HCT116 (cell line): ENCODE results near the gene MRGPRX2. TPM values are rescaled to one million over a fixed set of nuclear protein-coding genes. Genes with fewer than 3 reads are reported as not detected.

Source experiments
- ATAC-seq: fragments of 200-7000 bp; cut with Tn5 transposase; 2 replicates; pipeline ENCODE4 v1.9.1; 2020; ENCODE audit warnings: mild to moderate bottlenecking, moderate library complexity
- BruUV-seq: library from RNA; stranded (reverse); fragments of 400-500 nt; replicated peaks from 2 replicates; lab custom pipeline; 2021; lab: Mats Ljungman, UMichigan
- CTCF ChIA-PET: fragments of 300-600 bp; sonication (Branson Sonifier 250); formaldehyde crosslinking; loops from one replicate; lab custom pipeline; 2021; ENCODE audit warnings: antibody characterized with exemption; lab: Charles Lee
- POLR2A ChIA-PET: fragments of 300-600, 350-600 bp; sonication (Branson Sonifier 250); formaldehyde crosslinking; loops from one replicate; lab custom pipeline; 2021; ENCODE audit warnings: antibody characterized with exemption; lab: Charles Lee
- RAD21 ChIA-PET, 2 experiments: fragments of 300-600 bp; sonication (Branson Sonifier 250); formaldehyde crosslinking; loops; one replicate each; lab custom pipeline; 2023; ENCODE audit warnings: low total read pairs in 2 of 2; ENCODE audit not compliant: uncharacterized antibody in 2 of 2, unreplicated experiment in 2 of 2, low non-redundant PET in 1 of 2; lab: Charles Lee
- DNase-seq: peaks from one replicate; pipeline ENCODE4 v3.0.0-alpha.2; 2010; ENCODE audit warnings: low read depth, low spot score
- H2AFZ ChIP-seq: fragments of 200-600 bp; shearing (Covaris generic), sonication (generic); 2 replicates; pipeline ENCODE4 v1.6.1; 2017; ENCODE audit warnings: low read depth, mixed run types, mixed read lengths, antibody characterized with exemption, low read length; ENCODE audit not compliant: poor library complexity, severe bottlenecking
- H3K27ac ChIP-seq: 2 replicates; pipeline ENCODE4 v1.5.1; 2012; ENCODE audit warnings: low read depth, low read length
- H3K27me3 ChIP-seq: fragments of 200-600 bp; sonication (generic); 2 replicates; pipeline ENCODE4 v1.6.1; 2016; ENCODE audit warnings: mixed run types, low read length, mixed read lengths; ENCODE audit not compliant: insufficient read depth
- H3K36me3 ChIP-seq, 2 experiments: fragments of 200-500 bp in 1 of 2; fragments of 200-600 bp in 1 of 2; sonication (Bioruptor generic) in 1 of 2; sonication (generic) in 1 of 2; 2 replicates each; pipeline versions ENCODE4 v1.5.1 to v1.6.1; 2014 to 2016; ENCODE audit warnings: low read length in 2 of 2, inconsistent platforms in 1 of 2, mixed read lengths in 1 of 2, mixed run types in 1 of 2; ENCODE audit not compliant: insufficient read depth in 2 of 2, control insufficient read depth in 1 of 2
- H3K4me1 ChIP-seq, 2 experiments: fragments of 200-600 bp in 1 of 2; sonication (generic) in 1 of 2; 2 replicates each; pipeline versions ENCODE4 v1.5.1 to v1.6.1; 2012 to 2017; ENCODE audit warnings: low read length in 2 of 2, inconsistent platforms in 1 of 2, mild to moderate bottlenecking in 1 of 2, mixed read lengths in 1 of 2, mixed run types in 1 of 2, moderate library complexity in 1 of 2; ENCODE audit not compliant: insufficient read depth in 2 of 2, control insufficient read depth in 1 of 2
- H3K4me2 ChIP-seq: fragments of 200-600 bp; sonication (generic); 2 replicates; pipeline ENCODE4 v1.6.1; 2017; ENCODE audit warnings: mixed run types, low read length, mixed read lengths
- H3K4me3 ChIP-seq, 2 experiments: fragments of 200-600 bp in 1 of 2; sonication (generic) in 1 of 2; replicated peaks in 1 of 2; 2 replicates each; pipeline ENCODE4 v1.5.1; 2011 to 2016; ENCODE audit warnings: low read length in 2 of 2, control low read depth in 1 of 2, low read depth in 1 of 2, mild to moderate bottlenecking in 1 of 2, mixed read lengths in 1 of 2, mixed run types in 1 of 2
- H3K79me2 ChIP-seq: fragments of 200-600 bp; sonication (generic); 2 replicates; pipeline ENCODE4 v1.6.1; 2017; ENCODE audit warnings: mild to moderate bottlenecking, mixed run types, low read length, moderate library complexity, mixed read lengths; ENCODE audit not compliant: insufficient read depth
- H3K9ac ChIP-seq: fragments of 200-600 bp; sonication (generic); 2 replicates; pipeline ENCODE4 v1.6.1; 2016; ENCODE audit warnings: low read length, mixed read lengths
- H3K9me2 ChIP-seq: fragments of 200-600 bp; sonication (generic), shearing (Covaris generic); 2 replicates; pipeline ENCODE4 v1.6.1; 2017; ENCODE audit warnings: mixed run types, mild to moderate bottlenecking, moderate library complexity; ENCODE audit not compliant: insufficient read depth
- H3K9me3 ChIP-seq, 2 experiments: fragments of 200-500 bp in 1 of 2; fragments of 200-600 bp in 1 of 2; sonication (Bioruptor generic) in 1 of 2; sonication (generic) in 1 of 2; 2 replicates each; pipeline ENCODE4 v1.6.1; 2014 to 2017; ENCODE audit warnings: low read length in 2 of 2, mixed read lengths in 2 of 2, inconsistent platforms in 1 of 2, low read depth in 1 of 2, mild to moderate bottlenecking in 1 of 2, mixed run types in 1 of 2, moderate library complexity in 1 of 2; ENCODE audit not compliant: control insufficient read depth in 1 of 2, insufficient read depth in 1 of 2
- H4K20me1 ChIP-seq: fragments of 200-600 bp; sonication (generic), shearing (Covaris generic); 2 replicates; pipeline ENCODE4 v1.6.1; 2017; ENCODE audit warnings: mixed run types, mild to moderate bottlenecking, moderate library complexity; ENCODE audit not compliant: insufficient read depth
- CBX3 ChIP-seq: IDR thresholded peaks from 2 replicates; pipeline ENCODE4 v1.6.1; 2012; ENCODE audit warnings: low read depth
- CEBPB ChIP-seq: IDR thresholded peaks from 2 replicates; pipeline ENCODE4 v1.6.1; 2012; ENCODE audit warnings: low read depth
- EGR1 ChIP-seq: IDR thresholded peaks from 2 replicates; pipeline ENCODE4 v1.6.1; 2012; ENCODE audit warnings: low read depth
- ELF1 ChIP-seq: IDR thresholded peaks from 2 replicates; pipeline ENCODE4 v1.6.1; 2012; ENCODE audit warnings: low read depth, borderline replicate concordance
- EZH2 ChIP-seq: fragments of 200-600 bp; sonication (generic); IDR thresholded peaks from 2 replicates; pipeline ENCODE4 v1.6.1; 2017; ENCODE audit warnings: antibody characterized with exemption, mixed run types
- FOSL1 ChIP-seq: IDR thresholded peaks from 2 replicates; pipeline ENCODE4 v1.6.1; 2012; ENCODE audit warnings: low read depth
- JUND ChIP-seq: IDR thresholded peaks from 2 replicates; pipeline ENCODE4 v1.6.1; 2012
- RAD21 ChIP-seq: IDR thresholded peaks from 2 replicates; pipeline ENCODE4 v1.6.1; 2012; ENCODE audit warnings: low read depth, mild to moderate bottlenecking
- SIN3A ChIP-seq: IDR thresholded peaks from 2 replicates; pipeline ENCODE4 v1.6.1; 2012; ENCODE audit warnings: low read depth
- YY1 ChIP-seq: IDR thresholded peaks from 2 replicates; pipeline ENCODE4 v1.6.1; 2011; ENCODE audit warnings: low read length, low read depth, moderate library complexity, mild to moderate bottlenecking; ENCODE audit not compliant: insufficient replicate concordance; ENCODE audit errors: extremely low read depth
- ZNF274 ChIP-seq: fragments of 200-500 bp; sonication (Bioruptor generic); IDR thresholded peaks from 2 replicates; pipeline ENCODE4 v1.6.1; 2014; ENCODE audit warnings: mild to moderate bottlenecking, low read depth, low read length, inconsistent platforms
- intact Hi-C: fragments of 100-400 bp; cut with micrococcal nuclease; formaldehyde crosslinking; loops from 2 replicates; pipeline ENCODE4 v1.10.0; 2022
- total RNA-seq: library from RNA; stranded (reverse); gene quantifications from one replicate; pipeline ENCODE4 v1.2.1, GENCODE V29; 2021; ENCODE audit not compliant: unreplicated experiment
- TF ChIP-seq, protein P1 (sequence below): IDR thresholded peaks from 2 replicates; pipeline ENCODE4 v1.6.1; 2012
- TF ChIP-seq, protein P2 (sequence below): IDR thresholded peaks from 2 replicates; pipeline ENCODE4 v1.6.1; 2011; ENCODE audit warnings: mild to moderate bottlenecking, low read length, moderate library complexity; ENCODE audit not compliant: insufficient replicate concordance; ENCODE audit errors: extremely low read depth
- TF ChIP-seq, protein P3 (sequence below), 3 experiments: fragments of 200-600 bp in 1 of 3; sonication (generic) in 1 of 3; IDR thresholded peaks in 2 of 3; conservative IDR thresholded peaks in 1 of 3; 2 replicates each; pipeline ENCODE4 v1.5.1; 2012 to 2017; ENCODE audit warnings: low read depth in 2 of 3, low read length in 2 of 3, antibody characterized with exemption in 1 of 3, borderline replicate concordance in 1 of 3, control low read depth in 1 of 3, mild to moderate bottlenecking in 1 of 3, mixed read lengths in 1 of 3, mixed run types in 1 of 3, moderate library complexity in 1 of 3; ENCODE audit not compliant: insufficient read depth in 1 of 3

Gene MRGPRX2
- total RNA-seq, 1 experiment from 2014 or later: not detected

DNA sequence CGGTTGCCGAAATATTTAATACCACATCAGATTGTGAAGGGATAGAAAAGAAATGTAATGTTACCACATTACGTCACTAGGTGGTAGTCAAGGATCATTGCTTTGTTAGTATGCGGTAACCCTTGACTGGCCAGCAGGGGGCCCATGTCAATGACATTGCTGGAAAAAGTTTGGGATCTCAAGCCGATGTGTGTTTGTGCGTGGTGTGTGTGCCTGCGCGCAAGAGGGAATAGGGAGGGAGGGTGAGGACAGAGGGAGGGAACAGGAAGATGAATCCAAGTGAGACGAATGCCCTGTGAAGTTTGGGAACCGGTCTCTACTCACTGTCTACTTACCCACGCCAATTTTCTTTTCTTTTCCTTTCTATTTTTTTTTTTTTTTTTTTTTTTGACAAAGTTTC, 10.7 kb upstream of the MRGPRX2 start:
- Histone ChIP-seq H3K9me2 (no peaks in the 10 kb centered on the region), H3K79me2 (no peaks in the 10 kb centered on the region), H3K4me2 (peak overlapping the region; percentile 43), H2AFZ (peak overlapping the region; percentile 30), H3K9ac (no peak overlapping the region), H3K4me3 (0 out of 4 replicates have a peak overlapping the region, but pooled peaks of 1 of the 2 experiments have one; percentile 15), H4K20me1 (no peaks in the 10 kb centered on the region), H3K36me3 (no peaks in the 10 kb centered on the region), H3K27me3 (no peaks in the 10 kb centered on the region), H3K9me3 (no peaks in the 10 kb centered on the region)
- ChIA-PET POLR2A (no interaction called here), CTCF (interaction anchor here (0.7 to 4.5 kb wide), 22 partner anchors 9 to 1041 kb away, joined by 3 to 97 read pairs (median 3); partner anchors contain the start of genes E2F8 and MRGPRX2), RAD21 (interaction anchor here in 1 of 2 experiments (0.6 to 0.8 kb wide), 2 partner anchors 486 to 583 kb away, joined by 3 read pairs; no protein-coding TSS in a partner anchor)
- intact Hi-C loops: loop anchor here (1.0 to 10.0 kb wide), 7 partner anchors 186 to 1264 kb away; no protein-coding TSS in a partner anchor
- peak; percentile 98 for ATAC-seq
- no TSS peak for BruUV-seq
- peak; percentile 77 for DNase-seq
- TF ChIP-seq FOSL1 (no peak), JUND (no peak), EZH2 (no peak), CEBPB (no peak), YY1 (peak; percentile 78), CBX3 (peak; percentile 70; the same call in 1 of the 2 replicates), ELF1 (no peak), EGR1 (no peak), RAD21 (peak; percentile 99), ZNF274 (no peak), SIN3A (no peak)
- TF ChIP-seq, protein P1, sequence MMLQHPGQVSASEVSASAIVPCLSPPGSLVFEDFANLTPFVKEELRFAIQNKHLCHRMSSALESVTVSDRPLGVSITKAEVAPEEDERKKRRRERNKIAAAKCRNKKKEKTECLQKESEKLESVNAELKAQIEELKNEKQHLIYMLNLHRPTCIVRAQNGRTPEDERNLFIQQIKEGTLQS: no peak
- TF ChIP-seq, protein P2, sequence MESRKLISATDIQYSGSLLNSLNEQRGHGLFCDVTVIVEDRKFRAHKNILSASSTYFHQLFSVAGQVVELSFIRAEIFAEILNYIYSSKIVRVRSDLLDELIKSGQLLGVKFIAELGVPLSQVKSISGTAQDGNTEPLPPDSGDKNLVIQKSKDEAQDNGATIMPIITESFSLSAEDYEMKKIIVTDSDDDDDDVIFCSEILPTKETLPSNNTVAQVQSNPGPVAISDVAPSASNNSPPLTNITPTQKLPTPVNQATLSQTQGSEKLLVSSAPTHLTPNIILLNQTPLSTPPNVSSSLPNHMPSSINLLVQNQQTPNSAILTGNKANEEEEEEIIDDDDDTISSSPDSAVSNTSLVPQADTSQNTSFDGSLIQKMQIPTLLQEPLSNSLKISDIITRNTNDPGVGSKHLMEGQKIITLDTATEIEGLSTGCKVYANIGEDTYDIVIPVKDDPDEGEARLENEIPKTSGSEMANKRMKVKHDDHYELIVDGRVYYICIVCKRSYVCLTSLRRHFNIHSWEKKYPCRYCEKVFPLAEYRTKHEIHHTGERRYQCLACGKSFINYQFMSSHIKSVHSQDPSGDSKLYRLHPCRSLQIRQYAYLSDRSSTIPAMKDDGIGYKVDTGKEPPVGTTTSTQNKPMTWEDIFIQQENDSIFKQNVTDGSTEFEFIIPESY: peak; percentile 22
- TF ChIP-seq, protein P3, sequence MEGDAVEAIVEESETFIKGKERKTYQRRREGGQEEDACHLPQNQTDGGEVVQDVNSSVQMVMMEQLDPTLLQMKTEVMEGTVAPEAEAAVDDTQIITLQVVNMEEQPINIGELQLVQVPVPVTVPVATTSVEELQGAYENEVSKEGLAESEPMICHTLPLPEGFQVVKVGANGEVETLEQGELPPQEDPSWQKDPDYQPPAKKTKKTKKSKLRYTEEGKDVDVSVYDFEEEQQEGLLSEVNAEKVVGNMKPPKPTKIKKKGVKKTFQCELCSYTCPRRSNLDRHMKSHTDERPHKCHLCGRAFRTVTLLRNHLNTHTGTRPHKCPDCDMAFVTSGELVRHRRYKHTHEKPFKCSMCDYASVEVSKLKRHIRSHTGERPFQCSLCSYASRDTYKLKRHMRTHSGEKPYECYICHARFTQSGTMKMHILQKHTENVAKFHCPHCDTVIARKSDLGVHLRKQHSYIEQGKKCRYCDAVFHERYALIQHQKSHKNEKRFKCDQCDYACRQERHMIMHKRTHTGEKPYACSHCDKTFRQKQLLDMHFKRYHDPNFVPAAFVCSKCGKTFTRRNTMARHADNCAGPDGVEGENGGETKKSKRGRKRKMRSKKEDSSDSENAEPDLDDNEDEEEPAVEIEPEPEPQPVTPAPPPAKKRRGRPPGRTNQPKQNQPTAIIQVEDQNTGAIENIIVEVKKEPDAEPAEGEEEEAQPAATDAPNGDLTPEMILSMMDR (IDR thresholded peaks at IDR 0.05 in 2 of 3, conservative IDR thresholded peaks at IDR 0.05 in 1 of 3; ENCODE audit: borderline replicate concordance in 1 of 3, insufficient read depth in 1 of 3, low read depth in 2 of 3, low read length in 2 of 3): peak; percentile 92 to 100 (median 99)
- TF ChIP-seq, all 23 proteins: peak for 5
- Histone ChIP-seq H3K27ac (no peak overlapping the region), H3K4me1 (peaks cover 0 to 5% of the 10 kb centered on the region in 2 experiments; a peak in 2 of 4 replicates)
